Effector memory CD8-positive, alpha-beta T cell (primary cell): ENCODE measurements around the gene NOC4L.

ENCODE experiments used
- ATAC-seq: fragments of 150-1000 bp; cut with Tn5 transposase; replicated peaks from 2 replicates; pipeline ENCODE4 v1.10.0; 2021; ENCODE audit warnings: mild to moderate bottlenecking, moderate library complexity
- DNase-seq, 3 experiments: peaks; one replicate each; pipeline ENCODE4 v3.0.0; 2021
- H3K27ac Mint-ChIP-seq, 2 donors: one replicate each; pipeline ENCODE4 v1.8.0; 2022; ENCODE audit warnings: mild to moderate bottlenecking in 2 of 2, mixed read lengths in 2 of 2, moderate library complexity in 2 of 2
- H3K27me3 Mint-ChIP-seq, 2 donors: one replicate each; pipeline ENCODE4 v1.8.0; 2022; ENCODE audit warnings: mixed read lengths in 2 of 2
- H3K36me3 Mint-ChIP-seq: one replicate; pipeline ENCODE4 v1.8.0; 2022; ENCODE audit warnings: mild to moderate bottlenecking, moderate library complexity, mixed read lengths; ENCODE audit not compliant: insufficient read depth
- H3K4me1 Mint-ChIP-seq, 2 donors: one replicate each; pipeline ENCODE4 v1.8.0; 2022; ENCODE audit warnings: low read depth in 2 of 2, mixed read lengths in 2 of 2
- H3K4me3 Mint-ChIP-seq, 2 donors: one replicate each; pipeline ENCODE4 v1.8.0; 2022; ENCODE audit warnings: mild to moderate bottlenecking in 2 of 2, mixed read lengths in 2 of 2, moderate library complexity in 2 of 2
- H3K9me3 Mint-ChIP-seq, 2 donors: one replicate each; pipeline ENCODE4 v1.8.0; 2022; ENCODE audit warnings: mixed read lengths in 2 of 2

Gene NOC4L

GRCh38 chr12:132168311-132169031 is 24.2 kb downstream of the NOC4L start:
- Mint-ChIP-seq H3K27me3 (peaks cover 8 to 12% of the 10 kb centered on the region in 2 donors), H3K9me3 (peaks cover 0 to 13% of the 10 kb centered on the region in 2 donors), H3K36me3 (no peaks in the 10 kb centered on the region), H3K4me3 (no peak overlapping the region), H3K27ac (no peak overlapping the region), H3K4me1 (peaks cover 5 to 10% of the 10 kb centered on the region in 2 donors)
- DNase-seq (no peak), ATAC-seq (no peak)

GRCh38 chr12:132169376-132169775 is 25.1 kb downstream of the NOC4L start:
- no peak overlapping the region for H3K27ac Mint-ChIP-seq
- peaks cover 0 to 13% of the 10 kb centered on the region in 2 donors for H3K9me3 Mint-ChIP-seq
- ATAC-seq = no peak
- DNase-seq = no peak
- H3K36me3 Mint-ChIP-seq = no peaks in the 10 kb centered on the region
- H3K27me3 Mint-ChIP-seq = peaks cover 9 to 18% of the 10 kb centered on the region in 2 donors
- peaks cover under 1 to 8% of the 10 kb centered on the region in 2 donors for H3K4me1 Mint-ChIP-seq
- no peak overlapping the region for H3K4me3 Mint-ChIP-seq

GRCh38 chr12:132170094-132170636 is 25.9 kb downstream of the NOC4L start:
- H3K27me3 Mint-ChIP-seq = peaks cover 9 to 24% of the 10 kb centered on the region in 2 donors
- DNase-seq (no peak), ATAC-seq (no peak)
- H3K27ac Mint-ChIP-seq = no peak overlapping the region
- H3K9me3 Mint-ChIP-seq = peaks cover 0 to 13% of the 10 kb centered on the region in 2 donors
- no peak overlapping the region for H3K4me3 Mint-ChIP-seq
- no peaks in the 10 kb centered on the region for H3K36me3 Mint-ChIP-seq
- peaks cover 0 to 8% of the 10 kb centered on the region in 2 donors for H3K4me1 Mint-ChIP-seq

GRCh38 chr12:132170637-132171292 is 26.5 kb downstream of the NOC4L start:
- Mint-ChIP-seq H3K4me3 (no peak overlapping the region), H3K4me1 (peaks cover 0 to 8% of the 10 kb centered on the region in 2 donors), H3K27ac (no peak overlapping the region), H3K36me3 (no peaks in the 10 kb centered on the region), H3K27me3 (peaks cover 9 to 24% of the 10 kb centered on the region in 2 donors), H3K9me3 (peaks cover 0 to 13% of the 10 kb centered on the region in 2 donors)
- ATAC-seq (no peak), DNase-seq (no peak)

GRCh38 chr12:132171293-132171967 is 27.2 kb downstream of the NOC4L start:
- Mint-ChIP-seq H3K4me3 (no peak overlapping the region), H3K27me3 (peaks cover 9 to 28% of the 10 kb centered on the region in 2 donors), H3K27ac (no peak overlapping the region)

GRCh38 chr12:132171968-132172521 is 27.8 kb downstream of the NOC4L start:
- no peak overlapping the region for H3K27ac Mint-ChIP-seq
- peaks cover 0 to 4% of the 10 kb centered on the region in 2 donors for H3K9me3 Mint-ChIP-seq
- no peak overlapping the region for H3K4me3 Mint-ChIP-seq
- H3K36me3 Mint-ChIP-seq = no peaks in the 10 kb centered on the region
- DNase-seq (no peak), ATAC-seq (no peak)
- H3K4me1 Mint-ChIP-seq = peaks cover 0 to 8% of the 10 kb centered on the region in 2 donors
- H3K27me3 Mint-ChIP-seq = peaks cover 14 to 34% of the 10 kb centered on the region in 2 donors

More at GRCh38 chr12:132171293-132171967, 27.2 kb downstream of the NOC4L start:
- DNase-seq (no peak), ATAC-seq (no peak)
- no peaks in the 10 kb centered on the region for H3K36me3 Mint-ChIP-seq
- H3K9me3 Mint-ChIP-seq = peaks cover 0 to 10% of the 10 kb centered on the region in 2 donors
- peaks cover 0 to 8% of the 10 kb centered on the region in 2 donors for H3K4me1 Mint-ChIP-seq

- Mint-ChIP-seq H3K4me3 (no peak overlapping the region), H3K27me3 (peaks cover 15 to 36% of the 10 kb centered on the region in 2 donors), H3K27ac (no peak overlapping the region), H3K9me3 (no peaks in the 10 kb centered on the region), H3K36me3 (no peaks in the 10 kb centered on the region), H3K4me1 (peaks cover 0 to 7% of the 10 kb centered on the region in 2 donors)
- DNase-seq (no peak), ATAC-seq (no peak)
Measured at GRCh38 chr12:132172619-132173018, 28.4 kb downstream of the NOC4L start.

- H3K36me3 Mint-ChIP-seq = no peaks in the 10 kb centered on the region
- H3K4me1 Mint-ChIP-seq = peaks cover 0 to 8% of the 10 kb centered on the region in 2 donors
- H3K27ac Mint-ChIP-seq = peak overlapping the region in 1 of 2 donors; percentile 63
- peaks cover 15 to 39% of the 10 kb centered on the region in 2 donors for H3K27me3 Mint-ChIP-seq
- DNase-seq = no peak
- H3K4me3 Mint-ChIP-seq = peak overlapping the region in 1 of 2 donors; percentile 38
- no peaks in the 10 kb centered on the region for H3K9me3 Mint-ChIP-seq
- ATAC-seq = peak; percentile 41
Measured at GRCh38 chr12:132173135-132174014, 29.1 kb downstream of the NOC4L start.

GRCh38 chr12:132174015-132174838 is 30.0 kb downstream of the NOC4L start:
- Mint-ChIP-seq H3K36me3 (peaks cover under 1% of the 10 kb centered on the region), H3K27ac (no peak overlapping the region), H3K4me3 (no peak overlapping the region), H3K27me3 (peaks cover 21 to 47% of the 10 kb centered on the region in 2 donors), H3K4me1 (peaks cover 4 to 13% of the 10 kb centered on the region in 2 donors), H3K9me3 (no peaks in the 10 kb centered on the region)
- ATAC-seq (no peak), DNase-seq (no peak)

GRCh38 chr12:132174839-132175490 is 30.7 kb downstream of the NOC4L start:
- no peak overlapping the region for H3K27ac Mint-ChIP-seq
- peaks cover 3% of the 10 kb centered on the region for H3K36me3 Mint-ChIP-seq
- no peaks in the 10 kb centered on the region for H3K9me3 Mint-ChIP-seq
- H3K4me1 Mint-ChIP-seq = peaks cover 4 to 13% of the 10 kb centered on the region in 2 donors
- no peak for ATAC-seq
- no peak for DNase-seq
- H3K27me3 Mint-ChIP-seq = peaks cover 21 to 49% of the 10 kb centered on the region in 2 donors
- no peak overlapping the region for H3K4me3 Mint-ChIP-seq

GRCh38 chr12:132175496-132176384 is 31.5 kb downstream of the NOC4L start:
- peaks cover 21 to 49% of the 10 kb centered on the region in 2 donors for H3K27me3 Mint-ChIP-seq
- no peak for ATAC-seq

More at GRCh38 chr12:132175496-132176384, 31.5 kb downstream of the NOC4L start:
- DNase-seq = no peak
- Mint-ChIP-seq H3K36me3 (peaks cover 3% of the 10 kb centered on the region), H3K4me1 (peaks cover 4 to 13% of the 10 kb centered on the region in 2 donors), H3K27ac (no peak overlapping the region), H3K4me3 (no peak overlapping the region), H3K9me3 (no peaks in the 10 kb centered on the region)
